AG10803 (cell line): Measurements from ENCODE around the gene STAM2.

Experiments used
- DNase-seq: peaks from one replicate; pipeline ENCODE4 v3.0.0; 2010; ENCODE audit warnings: low read depth
- H3K4me3 ChIP-seq: 2 replicates; pipeline ENCODE4 v1.5.1; 2011; ENCODE audit warnings: mild to moderate bottlenecking, low read length, control low read depth
- TF ChIP-seq, protein P1 (sequence below): conservative IDR thresholded peaks from 2 replicates; pipeline ENCODE4 v1.5.1; 2011; ENCODE audit warnings: mild to moderate bottlenecking, low read length, control low read depth, inconsistent platforms

The STAM2 gene

DNA sequence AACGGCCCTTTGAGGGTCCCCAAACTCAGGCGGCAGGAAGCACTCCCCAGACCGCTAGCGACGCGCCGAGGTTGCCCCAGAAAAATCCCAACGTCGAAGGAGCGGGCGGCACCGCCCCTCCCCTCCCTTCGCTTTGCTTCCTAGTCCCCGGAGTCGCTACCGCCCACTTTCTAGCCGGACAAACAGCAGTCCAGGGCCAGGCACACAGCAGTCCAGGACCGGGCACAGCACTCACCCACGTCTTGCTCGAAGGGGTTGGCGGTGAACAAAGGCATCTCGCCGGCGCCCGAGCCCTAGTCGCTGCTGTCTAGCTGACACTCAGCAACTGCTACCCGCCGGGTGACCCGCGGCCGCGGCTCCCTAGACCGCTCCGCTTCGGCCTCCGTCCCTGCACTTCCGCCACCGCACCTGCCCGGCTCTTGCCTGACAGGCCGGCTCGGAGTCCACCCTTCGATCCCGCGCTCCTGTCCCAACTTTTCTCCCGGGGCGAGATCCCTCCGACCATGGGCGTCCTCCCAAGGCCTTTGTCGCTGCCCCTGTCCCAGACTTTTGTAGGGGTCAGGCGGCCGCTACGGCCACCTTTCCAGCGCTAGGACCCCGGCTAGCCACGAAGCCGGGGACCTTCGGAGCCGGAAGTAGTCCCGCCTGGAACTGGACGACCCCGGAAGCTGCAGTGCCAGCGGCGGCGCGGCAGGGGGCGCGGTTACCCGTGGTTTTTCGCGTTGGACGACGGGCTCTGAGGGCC lies at the start of gene STAM2:
Gene STAM2, minus strand, starts transcription at position 396 of the 745 bp plus-strand sequence. Its CDS starts 121 bp downstream, at position 275.
- DNase-seq, result peak; percentile 89
- TF ChIP-seq, protein P1, sequence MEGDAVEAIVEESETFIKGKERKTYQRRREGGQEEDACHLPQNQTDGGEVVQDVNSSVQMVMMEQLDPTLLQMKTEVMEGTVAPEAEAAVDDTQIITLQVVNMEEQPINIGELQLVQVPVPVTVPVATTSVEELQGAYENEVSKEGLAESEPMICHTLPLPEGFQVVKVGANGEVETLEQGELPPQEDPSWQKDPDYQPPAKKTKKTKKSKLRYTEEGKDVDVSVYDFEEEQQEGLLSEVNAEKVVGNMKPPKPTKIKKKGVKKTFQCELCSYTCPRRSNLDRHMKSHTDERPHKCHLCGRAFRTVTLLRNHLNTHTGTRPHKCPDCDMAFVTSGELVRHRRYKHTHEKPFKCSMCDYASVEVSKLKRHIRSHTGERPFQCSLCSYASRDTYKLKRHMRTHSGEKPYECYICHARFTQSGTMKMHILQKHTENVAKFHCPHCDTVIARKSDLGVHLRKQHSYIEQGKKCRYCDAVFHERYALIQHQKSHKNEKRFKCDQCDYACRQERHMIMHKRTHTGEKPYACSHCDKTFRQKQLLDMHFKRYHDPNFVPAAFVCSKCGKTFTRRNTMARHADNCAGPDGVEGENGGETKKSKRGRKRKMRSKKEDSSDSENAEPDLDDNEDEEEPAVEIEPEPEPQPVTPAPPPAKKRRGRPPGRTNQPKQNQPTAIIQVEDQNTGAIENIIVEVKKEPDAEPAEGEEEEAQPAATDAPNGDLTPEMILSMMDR, result peak; percentile 85
- H3K4me3 ChIP-seq, result peak within 1 kb of the TSS; percentile 97

DNA sequence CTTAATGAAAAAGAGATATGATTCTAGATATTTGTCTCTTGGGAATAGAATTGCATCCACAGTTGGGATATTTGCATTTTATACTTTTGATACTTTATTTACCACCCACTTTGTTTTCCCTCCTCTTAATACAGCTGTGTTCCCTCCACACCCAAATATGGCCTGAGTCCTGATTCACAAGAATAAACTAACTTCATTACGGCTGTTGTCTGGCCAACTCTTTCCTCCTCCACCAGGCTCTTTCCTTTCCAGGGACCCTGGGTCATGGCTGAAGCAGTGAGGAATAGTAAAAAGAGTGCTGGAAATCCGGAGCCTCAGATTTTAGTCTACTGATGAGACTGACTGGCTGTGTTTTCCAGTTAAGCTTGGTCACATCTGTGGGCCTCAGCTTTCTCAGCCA lies 48.4 kb upstream of the STAM2 start:
- no peak overlapping the region for H3K4me3 ChIP-seq
- DNase-seq, result no peak
- TF ChIP-seq, protein P1, result no peak

DNA sequence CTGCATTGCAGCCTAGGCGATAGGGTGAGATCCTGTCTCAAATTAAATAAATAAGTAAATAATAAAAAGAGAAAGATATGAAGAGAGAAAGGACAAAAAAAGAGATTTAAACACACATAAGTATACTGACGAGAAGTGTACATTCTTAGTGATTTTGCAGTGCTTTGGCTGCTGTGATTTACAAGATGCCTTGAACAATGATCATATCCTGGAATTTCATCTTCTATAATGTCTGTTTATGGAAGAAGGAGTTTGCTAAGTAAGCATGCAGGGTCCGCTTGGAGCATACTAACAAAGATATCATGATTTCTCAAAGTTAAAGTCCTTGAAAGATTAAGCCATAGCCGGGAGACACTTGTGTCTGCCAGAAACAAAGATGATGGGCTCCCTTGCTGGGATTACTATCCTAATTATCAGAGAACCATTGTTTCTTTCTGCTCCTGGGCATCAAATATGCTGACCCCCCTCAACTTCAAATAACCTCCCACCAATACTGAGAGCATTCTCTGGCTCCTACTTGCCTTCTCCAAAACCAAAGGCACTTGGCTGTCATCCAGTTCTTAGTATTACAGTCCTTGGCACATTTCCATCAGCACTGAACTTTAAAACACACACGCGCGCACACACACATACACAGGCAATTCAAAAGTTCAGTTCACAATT lies 47.5 kb upstream of the STAM2 start:
- no peak overlapping the region for H3K4me3 ChIP-seq
- peak; percentile 68 for DNase-seq

DNA sequence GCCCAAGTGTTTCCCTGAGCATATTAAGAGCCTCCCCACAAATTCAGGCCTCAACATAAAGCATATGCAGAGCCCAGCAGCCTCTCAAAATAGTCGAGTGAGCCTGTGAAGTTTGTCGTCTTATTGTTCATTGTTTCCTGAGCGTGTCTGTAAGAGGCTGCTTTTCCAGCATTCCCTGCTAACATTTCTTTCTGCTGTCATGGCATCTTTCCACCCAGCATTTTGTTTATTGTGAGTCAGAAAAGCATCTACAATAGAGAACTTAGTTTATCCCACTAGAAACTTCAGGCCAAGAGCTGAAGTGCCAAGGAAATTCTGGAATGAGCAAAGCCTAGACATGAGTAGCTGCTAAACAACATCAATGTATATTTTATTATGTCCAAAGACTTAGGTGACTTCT lies 46.3 kb upstream of the STAM2 start:
- H3K4me3 ChIP-seq, result no peak overlapping the region
- DNase-seq, result peak; percentile 66
- TF ChIP-seq, protein P1, result no peak

More for the DNA sequence above, 47.5 kb upstream of the STAM2 start:
- TF ChIP-seq, protein P1, result no peak

DNA sequence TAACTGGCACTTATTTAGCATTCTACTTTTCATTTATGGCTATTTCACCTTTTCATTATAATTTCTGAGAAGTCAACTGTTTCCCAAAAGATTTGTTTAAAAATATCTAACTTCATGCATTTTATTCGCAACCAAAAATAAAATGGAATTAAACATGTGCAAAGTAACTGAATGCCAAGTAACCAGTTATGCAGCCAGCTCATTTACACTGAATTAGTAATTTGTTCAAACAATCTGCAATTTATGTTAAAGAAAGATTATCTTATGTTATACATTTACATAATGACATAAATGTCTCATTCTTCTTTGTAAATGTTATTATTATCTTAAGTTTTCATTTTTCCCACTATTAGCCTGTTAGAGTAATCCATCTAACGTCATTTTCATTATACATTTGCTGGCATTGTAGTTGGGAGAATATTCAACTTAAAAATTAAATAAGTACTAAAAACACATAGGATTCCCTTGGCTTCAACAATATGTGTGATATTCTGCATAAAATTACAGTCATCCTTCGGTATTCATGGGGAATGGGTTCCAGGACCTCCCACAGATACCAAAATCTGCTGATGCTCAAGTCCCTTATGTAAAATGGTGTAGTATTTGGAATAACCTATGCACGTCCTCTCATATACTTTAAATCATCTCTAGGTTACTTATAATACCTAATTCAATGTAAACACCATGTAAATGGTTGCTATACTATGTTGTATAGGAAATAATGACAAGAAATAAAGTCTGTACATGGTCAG lies 43.7 kb upstream of the STAM2 start:
- TF ChIP-seq, protein P1, result no peak
- no peak overlapping the region for H3K4me3 ChIP-seq
- DNase-seq, result no peak

DNA sequence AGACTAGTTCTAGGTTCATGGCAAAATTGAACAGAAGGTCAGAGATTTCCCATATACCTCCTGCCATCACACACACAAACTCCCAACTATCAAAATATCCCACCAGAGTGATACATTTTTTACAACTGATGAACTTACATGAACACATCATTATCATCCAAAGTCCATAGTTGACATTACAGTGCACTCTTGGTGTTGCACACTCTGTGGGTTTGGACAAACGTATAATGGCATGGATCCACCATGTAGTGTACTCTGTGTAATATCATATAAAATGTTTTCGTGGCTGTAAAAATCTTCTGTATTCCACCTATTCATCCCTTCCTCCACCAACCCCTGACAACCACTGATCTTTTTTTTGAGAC lies 25.9 kb upstream of the STAM2 start:
- TF ChIP-seq, protein P1, result no peak
- no peak for DNase-seq
- H3K4me3 ChIP-seq, result no peak overlapping the region
